HepG2 (cell line): Measurements from ENCODE around the gene EFCAB8. TPM values are rescaled to one million over a fixed set of nuclear protein-coding genes. Genes with fewer than 3 reads are reported as not detected.

Experiments
- DR1 ChIP-seq: sonication (generic); formaldehyde crosslinking; IDR thresholded peaks from 2 replicates; pipeline ENCODE4 v1.8.0; 2021; ENCODE audit warnings: mild to moderate bottlenecking, missing genetic modification reagents, inconsistent platforms
- ETV5 ChIP-seq: IDR thresholded peaks from 2 replicates; pipeline ENCODE4 v1.6.1; 2018; ENCODE audit warnings: missing biosample characterization, missing genetic modification reagents, inconsistent platforms, borderline replicate concordance
- PLRG1 ChIP-seq: fragments of 450-650 bp; conservative IDR thresholded peaks from 2 replicates; pipeline ENCODE4 v1.6.1; 2016
- PRDM4 ChIP-seq: sonication (generic); formaldehyde crosslinking; IDR thresholded peaks from 2 replicates; pipeline ENCODE4 v1.9.0; 2021; ENCODE audit warnings: missing genetic modification reagents, borderline replicate concordance
- SMAD3 ChIP-seq: sonication (generic); formaldehyde crosslinking; IDR thresholded peaks from 2 replicates; pipeline ENCODE4 v1.4.0; 2020; ENCODE audit warnings: missing genetic modification reagents
- TSC22D2 ChIP-seq: sonication (generic); formaldehyde crosslinking; IDR thresholded peaks from 2 replicates; pipeline ENCODE4 v1.5.1; 2020; ENCODE audit warnings: missing genetic modification reagents, mild to moderate bottlenecking, borderline replicate concordance
- ZKSCAN5 ChIP-seq: sonication (generic); formaldehyde crosslinking; IDR thresholded peaks from 2 replicates; pipeline ENCODE4 v1.5.1; 2020; ENCODE audit warnings: mild to moderate bottlenecking, missing genetic modification reagents
- ZNF281 ChIP-seq: sonication (generic); formaldehyde crosslinking; IDR thresholded peaks from 2 replicates; pipeline ENCODE4 v1.4.0; 2020; ENCODE audit warnings: missing genetic modification reagents, borderline replicate concordance
- ZNF383 ChIP-seq: sonication (generic); formaldehyde crosslinking; IDR thresholded peaks from 2 replicates; pipeline ENCODE4 v1.4.0; 2020; ENCODE audit warnings: missing genetic modification reagents, mild to moderate bottlenecking, borderline replicate concordance
- ZNF557 ChIP-seq: sonication (generic); formaldehyde crosslinking; IDR thresholded peaks from 2 replicates; pipeline ENCODE4 v1.4.0; 2020; ENCODE audit warnings: missing genetic modification reagents
- polyA plus RNA-seq, 8 experiments: library from polyadenylated mRNA; depleted of rRNA in 3 of 8; stranded (reverse) in 7 of 8; unstranded in 1 of 8; fragments of >200 nt; fragmentation: Illumina TruSeq in 4 of 8; extraction: Trizol in 4 of 8; gene quantifications; 2 replicates each; pipeline versions ENCODE4 v1.2.1 to v1.2.3, GENCODE V29; 2011 to 2016; ENCODE audit warnings: low read depth in 4 of 8, missing spikeins in 1 of 8, mixed read lengths in 1 of 8; ENCODE audit not compliant: insufficient read depth in 1 of 8
- total RNA-seq, 5 experiments: library from RNA; depleted of rRNA; stranded (reverse); fragments of >200 nt; fragmentation: Illumina TruSeq; extraction: Trizol; gene quantifications; 2 replicates each; pipeline ENCODE4 v1.2.3, GENCODE V29; 2016; ENCODE audit warnings: low read depth in 1 of 5
- TF ChIP-seq, protein P1 (sequence below): sonication (generic); formaldehyde crosslinking; IDR thresholded peaks from 2 replicates; pipeline ENCODE4 v1.4.0; 2020; ENCODE audit warnings: mild to moderate bottlenecking, missing genetic modification reagents, borderline replicate concordance
- TF ChIP-seq, protein P2 (sequence below): sonication (generic); formaldehyde crosslinking; IDR thresholded peaks from 2 replicates; pipeline ENCODE4 v1.8.1; 2022; ENCODE audit warnings: mild to moderate bottlenecking, missing genetic modification reagents
- TF ChIP-seq, protein P3 (sequence below): sonication (generic); formaldehyde crosslinking; IDR thresholded peaks from 2 replicates; pipeline ENCODE4 v1.4.0; 2020; ENCODE audit warnings: mild to moderate bottlenecking, missing genetic modification reagents

EFCAB8 gene
- total and polyA plus RNA-seq, 2 of the 13 experiments (the other 11 are each of a cell fraction or from before 2014, with no cell fraction given): 0.15 to 0.22 TPM

GRCh38 chr20:33009214-33010132, 150.8 kb downstream of the EFCAB8 start (continued):
- TF ChIP-seq, protein P1, sequence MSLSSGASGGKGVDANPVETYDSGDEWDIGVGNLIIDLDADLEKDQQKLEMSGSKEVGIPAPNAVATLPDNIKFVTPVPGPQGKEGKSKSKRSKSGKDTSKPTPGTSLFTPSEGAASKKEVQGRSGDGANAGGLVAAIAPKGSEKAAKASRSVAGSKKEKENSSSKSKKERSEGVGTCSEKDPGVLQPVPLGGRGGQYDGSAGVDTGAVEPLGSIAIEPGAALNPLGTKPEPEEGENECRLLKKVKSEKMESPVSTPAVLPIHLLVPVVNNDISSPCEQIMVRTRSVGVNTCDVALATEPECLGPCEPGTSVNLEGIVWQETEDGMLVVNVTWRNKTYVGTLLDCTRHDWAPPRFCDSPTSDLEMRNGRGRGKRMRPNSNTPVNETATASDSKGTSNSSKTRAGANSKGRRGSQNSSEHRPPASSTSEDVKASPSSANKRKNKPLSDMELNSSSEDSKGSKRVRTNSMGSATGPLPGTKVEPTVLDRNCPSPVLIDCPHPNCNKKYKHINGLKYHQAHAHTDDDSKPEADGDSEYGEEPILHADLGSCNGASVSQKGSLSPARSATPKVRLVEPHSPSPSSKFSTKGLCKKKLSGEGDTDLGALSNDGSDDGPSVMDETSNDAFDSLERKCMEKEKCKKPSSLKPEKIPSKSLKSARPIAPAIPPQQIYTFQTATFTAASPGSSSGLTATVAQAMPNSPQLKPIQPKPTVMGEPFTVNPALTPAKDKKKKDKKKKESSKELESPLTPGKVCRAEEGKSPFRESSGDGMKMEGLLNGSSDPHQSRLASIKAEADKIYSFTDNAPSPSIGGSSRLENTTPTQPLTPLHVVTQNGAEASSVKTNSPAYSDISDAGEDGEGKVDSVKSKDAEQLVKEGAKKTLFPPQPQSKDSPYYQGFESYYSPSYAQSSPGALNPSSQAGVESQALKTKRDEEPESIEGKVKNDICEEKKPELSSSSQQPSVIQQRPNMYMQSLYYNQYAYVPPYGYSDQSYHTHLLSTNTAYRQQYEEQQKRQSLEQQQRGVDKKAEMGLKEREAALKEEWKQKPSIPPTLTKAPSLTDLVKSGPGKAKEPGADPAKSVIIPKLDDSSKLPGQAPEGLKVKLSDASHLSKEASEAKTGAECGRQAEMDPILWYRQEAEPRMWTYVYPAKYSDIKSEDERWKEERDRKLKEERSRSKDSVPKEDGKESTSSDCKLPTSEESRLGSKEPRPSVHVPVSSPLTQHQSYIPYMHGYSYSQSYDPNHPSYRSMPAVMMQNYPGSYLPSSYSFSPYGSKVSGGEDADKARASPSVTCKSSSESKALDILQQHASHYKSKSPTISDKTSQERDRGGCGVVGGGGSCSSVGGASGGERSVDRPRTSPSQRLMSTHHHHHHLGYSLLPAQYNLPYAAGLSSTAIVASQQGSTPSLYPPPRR: peak; percentile 99
- TF ChIP-seq SMAD3 (CRISPR knock-in tag) (peak; percentile 92), ZNF383 (peak; percentile 99; the same call in 1 of the 2 replicates), ETV5 (CRISPR knock-in tag) (peak; percentile 100), PRDM4 (CRISPR knock-in tag) (peak; percentile 11; the same call in 1 of the 2 replicates), ZKSCAN5 (CRISPR knock-in tag) (no peak; the same call in 1 of the 2 replicates), ZNF281 (peak; percentile 86; the same call in 1 of the 2 replicates), PLRG1 (no peak), DR1 (no peak), ZNF557 (no peak), TSC22D2 (CRISPR knock-in tag) (peak; percentile 31; the same call in 1 of the 2 replicates)
- TF ChIP-seq, protein P2, sequence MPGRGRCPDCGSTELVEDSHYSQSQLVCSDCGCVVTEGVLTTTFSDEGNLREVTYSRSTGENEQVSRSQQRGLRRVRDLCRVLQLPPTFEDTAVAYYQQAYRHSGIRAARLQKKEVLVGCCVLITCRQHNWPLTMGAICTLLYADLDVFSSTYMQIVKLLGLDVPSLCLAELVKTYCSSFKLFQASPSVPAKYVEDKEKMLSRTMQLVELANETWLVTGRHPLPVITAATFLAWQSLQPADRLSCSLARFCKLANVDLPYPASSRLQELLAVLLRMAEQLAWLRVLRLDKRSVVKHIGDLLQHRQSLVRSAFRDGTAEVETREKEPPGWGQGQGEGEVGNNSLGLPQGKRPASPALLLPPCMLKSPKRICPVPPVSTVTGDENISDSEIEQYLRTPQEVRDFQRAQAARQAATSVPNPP: peak; percentile 6; the same call in 1 of the 2 replicates
- TF ChIP-seq, protein P3, sequence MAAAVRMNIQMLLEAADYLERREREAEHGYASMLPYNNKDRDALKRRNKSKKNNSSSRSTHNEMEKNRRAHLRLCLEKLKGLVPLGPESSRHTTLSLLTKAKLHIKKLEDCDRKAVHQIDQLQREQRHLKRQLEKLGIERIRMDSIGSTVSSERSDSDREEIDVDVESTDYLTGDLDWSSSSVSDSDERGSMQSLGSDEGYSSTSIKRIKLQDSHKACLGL: peak; percentile 36; the same call in 1 of the 2 replicates
